ENCODE results near the gene ALMS1.
"Not testable (repeated sequence)": the region's sequence is repeated elsewhere in the genome, so short reads cannot be mapped to it uniquely, and the experiment has no call there.

Gene ALMS1, protein sequence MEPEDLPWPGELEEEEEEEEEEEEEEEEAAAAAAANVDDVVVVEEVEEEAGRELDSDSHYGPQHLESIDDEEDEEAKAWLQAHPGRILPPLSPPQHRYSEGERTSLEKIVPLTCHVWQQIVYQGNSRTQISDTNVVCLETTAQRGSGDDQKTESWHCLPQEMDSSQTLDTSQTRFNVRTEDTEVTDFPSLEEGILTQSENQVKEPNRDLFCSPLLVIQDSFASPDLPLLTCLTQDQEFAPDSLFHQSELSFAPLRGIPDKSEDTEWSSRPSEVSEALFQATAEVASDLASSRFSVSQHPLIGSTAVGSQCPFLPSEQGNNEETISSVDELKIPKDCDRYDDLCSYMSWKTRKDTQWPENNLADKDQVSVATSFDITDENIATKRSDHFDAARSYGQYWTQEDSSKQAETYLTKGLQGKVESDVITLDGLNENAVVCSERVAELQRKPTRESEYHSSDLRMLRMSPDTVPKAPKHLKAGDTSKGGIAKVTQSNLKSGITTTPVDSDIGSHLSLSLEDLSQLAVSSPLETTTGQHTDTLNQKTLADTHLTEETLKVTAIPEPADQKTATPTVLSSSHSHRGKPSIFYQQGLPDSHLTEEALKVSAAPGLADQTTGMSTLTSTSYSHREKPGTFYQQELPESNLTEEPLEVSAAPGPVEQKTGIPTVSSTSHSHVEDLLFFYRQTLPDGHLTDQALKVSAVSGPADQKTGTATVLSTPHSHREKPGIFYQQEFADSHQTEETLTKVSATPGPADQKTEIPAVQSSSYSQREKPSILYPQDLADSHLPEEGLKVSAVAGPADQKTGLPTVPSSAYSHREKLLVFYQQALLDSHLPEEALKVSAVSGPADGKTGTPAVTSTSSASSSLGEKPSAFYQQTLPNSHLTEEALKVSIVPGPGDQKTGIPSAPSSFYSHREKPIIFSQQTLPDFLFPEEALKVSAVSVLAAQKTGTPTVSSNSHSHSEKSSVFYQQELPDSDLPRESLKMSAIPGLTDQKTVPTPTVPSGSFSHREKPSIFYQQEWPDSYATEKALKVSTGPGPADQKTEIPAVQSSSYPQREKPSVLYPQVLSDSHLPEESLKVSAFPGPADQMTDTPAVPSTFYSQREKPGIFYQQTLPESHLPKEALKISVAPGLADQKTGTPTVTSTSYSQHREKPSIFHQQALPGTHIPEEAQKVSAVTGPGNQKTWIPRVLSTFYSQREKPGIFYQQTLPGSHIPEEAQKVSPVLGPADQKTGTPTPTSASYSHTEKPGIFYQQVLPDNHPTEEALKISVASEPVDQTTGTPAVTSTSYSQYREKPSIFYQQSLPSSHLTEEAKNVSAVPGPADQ (N-terminal part only)

DNA sequence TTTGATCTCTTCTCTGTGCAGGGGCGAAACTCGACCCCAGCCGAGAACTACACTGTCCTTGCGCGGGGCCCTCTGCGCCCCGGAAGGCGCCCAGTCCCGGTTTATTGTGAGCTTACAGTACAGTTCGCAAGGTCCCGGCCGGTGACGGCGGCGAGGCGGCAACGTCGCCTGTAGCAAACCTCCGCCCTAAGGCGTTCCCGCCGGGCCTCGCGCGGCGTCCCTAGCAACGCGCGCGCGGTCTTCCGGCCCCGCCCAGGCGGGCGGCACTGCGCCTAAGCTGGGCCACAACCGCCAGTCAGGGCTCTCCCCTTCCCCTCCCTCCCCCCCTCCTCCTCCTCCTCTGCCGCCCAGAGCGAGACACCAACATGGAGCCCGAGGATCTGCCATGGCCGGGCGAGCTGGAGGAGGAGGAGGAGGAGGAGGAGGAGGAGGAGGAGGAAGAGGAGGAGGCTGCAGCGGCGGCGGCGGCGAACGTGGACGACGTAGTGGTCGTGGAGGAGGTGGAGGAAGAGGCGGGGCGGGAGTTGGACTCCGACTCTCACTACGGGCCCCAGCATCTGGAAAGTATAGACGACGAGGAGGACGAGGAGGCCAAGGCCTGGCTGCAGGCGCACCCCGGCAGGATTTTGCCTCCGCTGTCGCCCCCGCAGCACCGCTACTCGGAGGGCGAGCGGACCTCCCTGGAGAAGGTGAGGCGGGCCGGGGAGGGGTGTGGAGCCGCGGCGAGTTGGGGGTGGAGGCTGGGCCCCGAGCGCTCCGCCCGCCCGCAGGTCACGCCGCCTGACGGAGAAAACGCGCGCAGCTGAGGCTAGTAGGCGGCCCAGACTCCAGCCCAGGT lies at the start of gene ALMS1:
Gene ALMS1, plus strand, starts transcription at position 333 of the 838 bp plus-strand sequence. Its CDS starts 33 bp downstream, at position 366.
- peak; percentile 82 for DNase-seq

DNA sequence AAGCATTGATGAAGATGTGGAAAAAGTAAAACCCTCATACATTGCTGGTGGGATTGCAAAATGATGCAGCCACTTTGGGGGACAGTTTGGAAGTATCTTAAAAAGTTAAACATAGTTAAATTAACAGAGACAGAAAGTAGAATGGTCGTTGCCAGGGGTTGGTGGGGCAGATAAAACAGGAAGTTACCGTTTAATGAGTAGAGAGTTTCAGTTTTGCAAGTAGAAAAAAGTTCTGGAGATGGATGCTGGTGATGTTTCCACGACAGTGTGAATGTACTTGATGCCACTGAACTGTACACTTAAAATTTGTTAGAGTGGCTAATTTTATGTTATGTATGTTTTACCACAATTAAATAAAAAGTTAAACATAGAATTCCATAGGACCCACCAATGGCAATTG lies 47.8 kb upstream of the ALMS1 start:
- DNase-seq: no peak

DNA sequence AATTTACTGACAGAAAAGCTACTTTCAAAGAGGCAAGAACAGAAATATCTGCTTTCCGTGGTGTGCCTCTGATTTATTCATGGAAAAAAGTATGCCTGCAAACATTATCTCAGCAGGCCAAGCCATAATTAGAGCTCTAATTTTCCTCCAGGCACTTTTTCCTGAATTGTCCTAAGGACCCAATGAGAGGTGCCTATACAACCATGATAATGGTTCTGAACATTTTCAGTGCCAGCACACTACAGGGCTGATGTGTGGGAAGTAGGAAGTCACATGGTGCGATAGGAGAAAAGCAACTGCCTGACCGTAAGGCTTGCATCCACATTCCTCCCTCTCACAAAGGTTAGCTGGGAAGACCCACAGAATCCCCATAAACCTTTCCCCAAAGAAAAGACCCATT lies 46.4 kb upstream of the ALMS1 start:
- no peak for DNase-seq

DNA sequence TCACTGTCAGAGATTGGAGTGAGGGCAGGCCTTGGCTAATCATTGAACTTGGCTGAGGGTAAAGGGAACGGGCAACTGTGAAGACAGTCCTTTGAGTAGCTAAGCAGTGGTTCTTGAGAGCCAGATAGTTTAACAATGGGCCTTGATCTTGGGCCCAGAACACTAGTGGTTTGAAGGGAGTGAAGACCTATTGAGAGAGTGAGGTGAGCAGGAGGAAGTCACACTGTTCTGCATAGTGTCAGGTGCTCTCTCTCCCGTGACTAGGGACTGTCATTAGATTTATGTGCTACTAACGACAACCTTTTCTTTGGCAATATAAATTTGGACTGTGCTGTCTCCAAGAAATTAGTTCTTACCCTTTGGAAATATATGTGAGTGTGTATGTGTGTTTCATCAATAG lies 44.6 kb upstream of the ALMS1 start:
- no peak for DNase-seq

DNA sequence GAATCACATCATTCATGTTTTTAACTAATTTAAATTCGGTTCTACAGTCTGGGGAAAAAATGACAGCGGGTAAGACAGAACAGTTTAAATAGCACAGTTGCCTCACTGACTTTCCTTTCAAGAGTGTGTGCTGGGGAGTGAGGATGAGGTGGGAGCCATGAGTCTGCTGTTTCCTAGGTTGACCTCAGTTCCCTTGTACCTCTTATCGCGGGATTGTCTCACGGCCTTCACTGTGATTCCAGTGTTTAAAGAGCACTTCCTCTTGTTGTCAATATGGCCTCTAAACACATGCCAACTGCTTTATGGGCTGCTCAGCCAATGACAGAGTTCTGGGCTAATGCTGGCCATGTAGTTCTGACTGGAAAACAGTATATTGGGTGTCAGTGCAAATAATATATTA lies 41.6 kb upstream of the ALMS1 start:
- no peak for DNase-seq

DNA sequence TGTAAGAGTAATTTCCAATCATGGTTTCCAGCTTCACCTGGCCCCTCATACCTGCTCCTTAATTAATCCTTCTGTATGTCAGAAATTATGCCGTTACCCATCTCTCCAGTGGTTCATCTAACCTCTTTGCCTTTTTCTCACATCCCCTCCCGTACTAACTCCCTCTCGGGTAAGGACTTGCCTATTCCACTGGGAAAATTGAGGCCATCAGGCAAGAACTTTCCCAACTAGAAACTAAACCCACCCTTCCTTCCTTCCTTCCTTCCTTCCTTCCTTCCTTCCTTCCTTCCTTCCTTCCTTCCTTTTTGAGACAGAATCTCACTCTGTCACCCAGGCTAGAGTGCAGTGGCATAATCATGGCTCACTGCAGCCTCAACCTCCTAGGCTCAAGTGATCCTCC lies 40.9 kb upstream of the ALMS1 start:
- DNase-seq: not testable (repeated sequence)

DNA sequence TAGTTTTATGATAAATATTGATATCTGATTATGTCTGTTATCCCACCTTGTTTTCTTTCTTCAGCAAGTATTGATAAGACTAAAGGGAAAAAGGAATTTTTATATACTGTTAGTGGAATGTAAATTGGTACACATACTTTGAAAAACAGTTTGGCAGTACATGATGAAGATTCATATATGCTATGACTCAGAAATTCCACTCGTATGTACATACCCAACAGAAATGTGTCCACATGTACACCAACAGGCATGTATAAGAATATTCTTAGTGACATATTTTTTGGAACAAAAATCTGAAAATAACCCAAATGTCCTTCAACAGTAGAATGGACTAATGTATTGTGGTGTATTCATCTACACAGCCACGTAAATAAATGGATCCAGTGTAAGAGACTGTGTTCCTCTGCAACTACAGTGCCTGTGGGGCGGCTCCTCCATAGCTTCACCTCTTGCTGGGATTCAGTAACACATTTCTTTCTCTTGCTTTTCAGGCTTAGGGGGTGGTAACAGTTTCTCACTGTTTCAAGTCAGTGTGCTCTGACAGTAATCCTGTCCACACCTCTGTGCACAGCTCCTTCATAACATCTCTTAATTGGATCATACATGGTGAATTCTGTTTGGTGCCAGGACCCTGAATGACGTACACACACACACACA lies 35.5 kb upstream of the ALMS1 start:
- no peak for DNase-seq

DNA sequence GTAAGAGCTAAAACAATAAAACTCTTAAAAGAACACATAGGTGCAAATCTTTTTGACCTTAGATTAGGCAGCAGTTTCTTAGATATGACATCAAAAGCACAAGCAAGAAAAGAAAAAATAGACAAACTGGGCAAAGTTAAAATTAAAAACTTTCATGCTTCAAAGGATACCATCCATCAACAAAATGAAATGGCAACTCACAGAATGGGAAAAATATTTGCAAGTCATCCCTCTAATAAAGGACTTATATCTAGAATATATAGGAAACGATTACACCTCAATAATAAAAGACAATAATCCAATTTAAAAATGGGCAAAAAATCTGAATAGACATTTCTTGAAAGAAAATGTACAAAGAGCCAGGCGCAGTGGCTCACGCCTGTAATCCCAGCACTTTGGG lies 29.5 kb upstream of the ALMS1 start:
- no peak for DNase-seq

DNA sequence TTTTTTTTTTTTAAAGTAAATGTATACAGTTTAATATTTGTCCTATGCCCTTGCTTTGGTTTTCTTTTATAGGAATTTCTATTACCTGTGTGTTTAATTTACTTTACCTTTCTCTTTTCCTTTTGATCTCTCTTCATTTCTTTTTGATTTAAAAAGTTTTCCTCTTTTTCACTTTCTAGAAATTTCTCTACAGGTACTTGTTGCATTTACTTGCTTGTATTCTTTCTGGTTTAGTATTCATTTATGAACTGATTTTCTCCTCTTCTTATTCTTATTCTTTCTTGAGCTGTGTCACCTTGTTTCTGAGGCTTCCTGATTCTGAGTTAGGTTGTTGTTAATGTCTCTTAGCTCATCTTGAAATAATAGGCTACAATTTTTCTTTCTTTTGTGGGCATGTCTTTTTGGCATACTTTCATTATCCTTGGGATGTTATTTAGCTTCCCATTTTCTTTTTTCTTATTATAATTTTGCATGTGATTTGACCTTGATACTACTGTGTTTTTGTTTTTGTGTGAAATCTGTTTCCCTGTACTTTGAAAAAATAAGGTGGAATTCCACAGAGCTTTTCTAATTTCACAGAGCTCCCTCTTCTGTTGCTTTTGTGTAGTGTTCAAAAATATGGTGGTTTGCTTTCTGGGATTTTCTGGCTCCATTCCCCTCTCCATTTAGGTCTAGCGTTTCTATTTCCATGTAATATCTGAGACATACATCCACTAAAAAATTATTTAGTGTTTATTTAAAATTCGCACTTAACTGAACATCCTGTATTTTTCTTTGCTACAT lies 25.5 kb upstream of the ALMS1 start:
- DNase-seq: no peak

DNA sequence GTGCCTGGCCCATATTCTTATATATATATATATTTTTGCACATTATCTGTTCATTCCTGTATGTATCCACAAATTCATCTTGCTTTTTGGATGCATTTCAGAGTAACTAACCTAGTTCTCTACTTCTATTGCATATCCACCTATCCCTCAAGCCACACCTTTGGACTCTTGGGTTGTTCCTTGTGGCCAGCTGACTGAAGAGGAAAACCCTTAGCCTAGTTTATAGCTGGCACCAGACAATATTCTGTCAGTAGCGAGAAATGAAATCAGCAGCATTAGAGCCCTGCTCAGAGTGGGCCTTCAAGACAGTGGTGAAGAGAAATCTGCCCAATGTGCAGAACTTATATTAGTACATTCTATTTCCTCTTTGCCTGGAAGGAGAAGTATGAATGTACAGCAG lies 19.6 kb upstream of the ALMS1 start:
- no peak for DNase-seq

DNA sequence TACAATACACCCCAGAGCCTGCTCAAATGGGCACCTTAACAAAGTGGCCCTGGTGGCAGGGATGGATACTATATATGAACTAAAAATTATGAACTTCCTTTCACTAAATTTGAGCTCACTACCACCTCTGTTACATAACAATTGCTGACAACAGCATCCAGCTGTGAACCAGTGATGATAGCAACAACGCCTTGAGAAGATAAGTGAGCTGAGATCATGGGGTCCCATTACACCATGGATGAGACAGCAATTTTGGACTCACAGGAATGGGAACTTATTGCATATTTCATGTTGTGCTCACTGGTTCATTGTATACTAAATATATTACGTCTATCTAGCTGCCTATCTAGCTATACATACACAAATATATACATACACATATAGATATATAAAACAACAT lies 16.9 kb upstream of the ALMS1 start:
- DNase-seq: no peak

DNA sequence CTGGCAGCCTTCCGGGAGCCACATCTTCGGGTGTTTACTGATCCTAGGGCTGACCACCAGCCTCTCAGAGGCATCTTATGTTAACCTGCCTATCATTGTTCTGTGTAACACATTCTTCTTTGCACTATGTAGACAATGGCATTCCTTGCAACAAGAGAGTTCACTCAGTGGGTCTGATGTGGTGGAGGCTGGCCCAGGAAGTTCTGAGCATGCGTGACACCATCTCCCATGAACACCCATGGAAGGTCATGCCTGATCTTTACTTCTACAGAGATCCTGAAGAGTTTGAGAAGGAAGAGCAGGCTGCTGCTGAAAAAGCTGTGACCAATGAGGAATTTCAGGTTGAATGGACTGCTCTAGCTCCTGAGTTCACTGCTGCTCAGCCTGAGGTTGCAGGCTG lies 15.3 kb upstream of the ALMS1 start:
- no peak for DNase-seq

DNA sequence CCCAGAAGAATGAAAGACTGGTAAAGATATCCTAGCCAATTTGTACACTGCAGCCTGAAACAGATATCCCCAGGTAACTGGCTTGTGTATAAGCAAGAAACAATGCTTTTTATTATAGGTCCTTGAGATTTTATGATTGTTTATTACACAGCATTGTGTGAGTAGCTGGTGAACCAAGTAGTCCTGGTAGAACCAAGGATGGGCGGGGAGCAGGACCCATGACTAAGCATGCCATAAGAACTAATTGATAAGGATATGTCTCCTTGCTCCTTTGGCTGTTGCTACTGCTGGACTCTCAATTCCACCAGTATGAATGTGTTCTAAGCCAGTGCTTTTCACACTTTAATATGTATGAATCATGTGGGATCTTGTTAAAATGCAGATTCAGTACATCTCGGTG lies 12.3 kb upstream of the ALMS1 start:
- no peak for DNase-seq

DNA sequence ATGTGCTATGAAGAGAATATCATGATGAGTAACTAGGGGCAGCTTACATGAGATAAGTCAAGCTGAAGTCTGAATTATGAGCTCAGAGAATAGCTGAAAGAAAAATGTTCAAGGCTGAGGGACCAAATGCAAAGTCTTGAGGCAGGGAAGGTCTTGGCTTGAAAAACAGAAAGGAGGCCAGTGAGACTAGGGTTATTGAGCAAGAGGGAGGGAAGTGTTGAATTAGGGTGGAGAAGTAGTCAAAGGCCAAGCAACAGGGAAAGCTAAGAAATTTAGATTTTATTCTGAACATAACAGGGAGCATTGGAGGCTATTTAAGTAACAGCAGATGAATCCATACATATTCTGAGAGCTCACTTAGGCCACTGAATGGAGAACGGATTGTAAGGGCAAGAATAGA lies 11.4 kb upstream of the ALMS1 start:
- no peak for DNase-seq

DNA sequence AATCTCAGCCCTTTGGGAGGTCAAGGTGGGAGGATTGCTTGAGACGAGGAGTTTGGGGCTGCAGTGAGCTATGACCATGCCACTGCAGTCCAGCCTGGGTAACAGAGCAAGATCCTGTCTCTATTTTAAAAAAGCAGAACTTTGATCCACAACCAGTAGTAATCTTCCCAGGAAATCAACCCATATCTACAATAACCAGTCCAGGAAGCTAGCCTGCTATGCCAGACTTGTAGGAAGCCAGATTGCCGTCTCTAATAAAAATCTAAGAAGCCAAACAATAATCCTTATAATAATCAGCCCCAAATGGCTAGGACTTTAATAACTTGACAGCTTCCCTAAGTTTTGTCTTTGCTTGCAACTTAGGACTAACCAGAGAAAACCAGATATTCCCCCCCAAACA lies 9.0 kb upstream of the ALMS1 start:
- DNase-seq: no peak

DNA sequence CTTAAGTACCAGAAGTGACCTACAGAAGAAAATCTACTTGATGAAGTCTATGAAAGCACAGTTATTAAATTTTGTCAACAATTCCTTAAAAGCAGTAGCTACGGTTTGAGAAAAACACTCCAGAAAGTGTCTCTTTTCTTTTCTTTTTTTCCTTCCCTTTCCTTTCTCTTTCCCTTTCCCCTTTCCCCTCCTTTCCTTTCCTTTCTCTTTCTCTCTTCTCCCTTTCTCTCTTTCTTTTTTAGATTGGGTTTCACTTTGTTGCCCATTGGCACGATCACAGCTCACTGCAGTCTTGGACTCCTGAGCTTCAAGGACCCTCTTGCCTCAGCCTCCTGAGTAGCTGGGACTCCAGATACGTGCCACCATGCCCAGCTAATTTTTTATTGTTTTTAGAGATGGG lies 2.6 kb upstream of the ALMS1 start:
- no peak for DNase-seq

DNA sequence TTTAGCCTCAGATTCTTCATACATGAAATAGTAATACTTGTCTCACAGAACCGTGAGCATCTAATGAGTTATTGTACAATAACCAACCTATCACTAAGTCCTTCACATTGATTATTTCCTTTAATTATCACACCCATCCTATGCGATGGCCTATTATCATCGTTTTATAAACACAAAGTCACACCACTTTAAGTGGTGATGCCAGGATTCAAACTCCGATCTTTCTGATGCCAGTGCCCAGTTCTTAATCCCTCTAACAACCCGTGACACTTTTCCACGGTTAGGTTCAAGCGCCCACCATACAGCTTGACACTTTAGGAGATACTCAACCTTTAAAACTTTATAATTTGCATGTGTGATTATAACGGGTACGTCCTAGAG lies 523 bp upstream of the ALMS1 start:
- no peak for DNase-seq

DNA sequence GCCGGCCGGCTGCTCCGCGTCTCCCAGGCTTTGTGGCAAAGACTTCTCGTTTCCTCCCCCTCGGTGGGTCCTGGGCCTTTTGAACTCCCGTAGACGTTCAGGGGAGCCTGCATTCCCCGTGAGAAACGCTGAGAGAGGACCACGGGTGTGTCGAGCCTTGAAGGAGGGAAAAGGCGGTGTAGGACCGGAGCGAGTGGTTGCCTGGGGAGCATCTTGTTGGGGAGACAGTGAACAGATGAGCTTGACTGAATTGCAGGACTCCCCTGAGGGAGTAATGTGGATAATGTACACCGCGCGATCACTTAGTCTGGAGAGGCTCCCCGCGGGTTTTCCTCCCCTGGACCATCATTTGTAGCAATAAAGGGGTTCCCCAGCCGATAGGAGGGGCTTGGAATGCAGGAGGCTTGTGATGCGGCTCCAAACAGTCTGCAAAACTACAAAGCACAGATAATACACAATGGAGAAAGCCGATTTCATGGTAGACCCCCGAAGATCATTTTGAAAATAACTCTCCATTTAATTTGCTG lies 769 bp downstream of the ALMS1 start:
- DNase-seq: no peak

DNA sequence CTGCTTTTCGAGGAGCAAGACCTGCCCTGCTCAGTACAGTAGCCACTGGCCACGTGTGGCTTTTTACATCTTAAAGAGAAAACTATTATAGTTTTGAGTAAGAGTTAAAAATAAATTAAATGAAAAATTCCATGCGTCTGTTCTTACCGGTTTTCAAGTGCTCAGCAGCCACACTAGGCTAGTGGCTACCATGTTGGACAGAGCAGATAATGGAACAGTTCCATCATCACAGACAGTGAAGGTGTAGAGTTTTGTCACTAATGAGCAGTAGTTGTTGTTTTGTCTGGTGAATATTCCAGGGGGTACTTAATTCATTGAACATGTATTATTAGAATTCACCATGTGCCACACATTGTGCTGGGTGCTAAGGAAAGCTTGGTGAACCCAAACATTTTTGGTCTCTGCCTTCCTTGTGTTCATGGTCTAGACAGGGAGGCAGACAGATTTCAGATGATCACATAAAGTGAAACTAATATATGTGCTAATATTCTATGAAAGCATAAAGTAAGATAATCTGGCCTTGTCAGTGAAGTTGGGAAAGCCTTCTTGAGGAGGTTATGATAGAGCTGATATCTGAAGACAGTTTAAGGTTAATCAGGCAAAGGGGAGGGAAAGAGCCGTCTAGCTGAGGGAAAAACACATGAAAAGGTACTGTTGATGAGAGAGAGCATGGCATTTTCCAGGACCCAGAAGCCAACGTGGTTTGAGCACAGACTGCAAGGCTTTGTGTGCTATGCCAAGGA lies 1.4 kb downstream of the ALMS1 start:
- DNase-seq: no peak
